NCI-H2171 (cell line): ENCODE data around the gene SIRPA.

Experiments used
- DNase-seq: peaks from one replicate; lab custom pipeline; 2025; lab: John Stamatoyannopoulos, UW

The SIRPA gene

DNA sequence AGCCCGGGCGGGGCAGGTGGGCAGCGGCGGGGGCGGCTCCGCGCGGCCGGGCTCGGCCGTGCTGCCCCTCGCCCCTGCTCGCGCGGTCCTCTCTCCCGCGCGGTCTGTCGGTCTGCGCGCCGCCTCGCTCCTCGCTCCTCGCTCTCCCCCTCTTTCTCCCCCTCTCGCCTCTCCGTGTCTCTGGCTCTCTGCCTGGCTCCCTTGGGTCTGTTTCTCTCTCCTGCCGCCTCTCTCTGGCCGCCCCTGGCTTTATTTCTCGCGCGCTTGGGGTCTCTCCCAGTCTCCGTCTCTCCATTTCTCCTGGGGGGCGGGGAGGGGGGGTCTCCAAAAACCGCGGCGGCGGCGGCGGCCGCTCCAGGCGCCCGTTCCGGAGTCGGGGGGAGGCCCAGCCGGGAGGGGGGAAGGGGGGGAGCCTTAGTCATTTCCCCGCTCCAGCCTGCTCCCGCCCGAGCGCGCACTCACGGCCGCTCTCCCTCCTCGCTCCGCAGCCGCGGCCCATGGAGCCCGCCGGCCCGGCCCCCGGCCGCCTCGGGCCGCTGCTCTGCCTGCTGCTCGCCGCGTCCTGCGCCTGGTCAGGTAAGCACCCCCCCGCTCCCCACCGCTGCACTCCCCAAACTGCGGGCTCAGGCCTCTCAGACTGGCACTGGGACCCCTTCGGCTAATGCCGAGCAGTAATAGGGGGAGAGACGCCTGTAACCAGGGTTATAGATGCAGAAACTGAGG lies at the start of gene SIRPA:
SIRPA (plus strand) TSS at position 457 of the 723 bp plus-strand sequence; CDS start at position 498, 41 bp downstream.
- DNase-seq = peak; percentile 61

- no peak for DNase-seq
These were observed 49.5 kb upstream of the SIRPA start for GRCh38 chr20:1845701-1846100.

- no peak for DNase-seq
These were observed 48.9 kb upstream of the SIRPA start for GRCh38 chr20:1846341-1846740.

DNA sequence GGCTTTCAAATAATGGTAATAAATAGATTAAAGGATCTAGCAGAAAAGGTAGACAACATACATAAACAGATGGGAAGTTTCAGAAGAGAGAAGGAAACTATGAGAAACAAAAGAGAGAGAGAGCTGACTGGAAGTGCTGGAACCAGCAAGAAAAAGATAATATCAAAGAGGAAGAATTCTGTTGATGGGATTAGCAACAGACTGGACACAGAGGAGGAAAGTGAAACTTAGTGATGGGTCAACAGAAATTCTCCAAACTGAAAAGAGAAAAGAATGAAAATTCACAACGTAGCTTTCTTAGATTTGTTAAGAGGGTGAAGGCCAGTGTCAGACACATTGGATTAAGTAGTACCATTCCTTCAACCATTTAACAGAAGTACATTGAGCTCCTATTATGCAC lies 48.3 kb upstream of the SIRPA start:
- DNase-seq = no peak

DNA sequence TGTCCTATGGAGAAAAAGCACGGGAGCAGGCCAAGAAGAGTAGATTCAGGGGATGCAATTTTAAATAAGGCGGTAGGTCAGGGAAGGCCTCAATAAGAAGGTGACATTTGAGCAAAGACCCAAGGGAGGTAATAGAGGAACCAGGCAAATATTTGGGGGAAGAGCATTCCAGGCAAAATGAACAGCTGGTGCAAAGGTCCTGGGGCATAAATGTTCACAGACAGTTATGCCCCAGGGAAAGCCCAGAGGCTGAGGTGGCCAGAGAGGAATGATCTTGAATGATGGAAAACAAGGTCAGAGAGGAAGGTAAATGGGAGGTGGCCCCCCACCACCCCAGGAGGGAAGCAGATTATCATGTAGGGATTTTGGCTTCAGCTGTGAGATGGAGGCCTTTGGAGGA lies 47.4 kb upstream of the SIRPA start:
- no peak for DNase-seq

DNA sequence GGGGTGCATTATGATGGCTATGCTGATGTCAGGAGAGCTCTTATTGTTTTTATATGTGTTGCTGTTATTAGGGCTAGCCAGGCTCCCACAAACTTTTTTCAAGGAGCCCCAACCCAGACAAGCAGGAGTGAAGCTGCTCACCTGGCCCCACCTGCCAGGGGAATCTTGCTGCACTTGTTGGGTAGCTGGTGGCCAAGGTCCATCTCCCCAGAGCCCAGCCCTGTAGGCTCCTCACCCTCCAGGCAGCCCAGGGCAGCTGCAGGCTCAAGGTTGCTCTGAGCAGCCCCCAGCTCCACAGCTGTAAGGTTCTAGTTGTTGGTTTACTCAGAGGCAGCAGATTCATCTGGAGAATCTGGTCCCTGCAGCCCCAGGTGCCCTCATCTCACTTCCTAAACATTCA lies 46.8 kb upstream of the SIRPA start:
- no peak for DNase-seq

GRCh38 chr20:1851396-1851795 lies 43.8 kb upstream of the SIRPA start:
- DNase-seq = no peak

DNA sequence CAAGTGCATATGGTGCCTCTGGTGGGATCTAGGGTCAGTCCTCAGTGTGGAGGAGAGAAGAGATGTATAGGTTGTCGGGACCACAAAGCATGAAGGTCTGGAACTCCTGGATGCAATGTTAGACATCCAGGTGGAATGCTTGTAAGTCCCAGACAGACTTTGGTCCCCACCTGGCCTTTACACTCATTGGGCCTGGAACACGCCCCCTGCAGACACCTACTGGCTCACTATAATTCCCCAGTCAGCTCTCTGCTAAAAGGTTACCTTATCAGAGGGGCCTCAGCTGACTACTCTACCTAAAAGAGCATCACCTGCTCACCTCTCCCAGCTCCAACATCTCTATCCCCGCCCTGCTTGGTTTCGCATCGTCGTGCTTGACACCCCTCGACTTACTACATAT lies 41.7 kb upstream of the SIRPA start:
- DNase-seq = no peak

GRCh38 chr20:1854246-1854645 lies 41.0 kb upstream of the SIRPA start:
- DNase-seq = no peak

DNA sequence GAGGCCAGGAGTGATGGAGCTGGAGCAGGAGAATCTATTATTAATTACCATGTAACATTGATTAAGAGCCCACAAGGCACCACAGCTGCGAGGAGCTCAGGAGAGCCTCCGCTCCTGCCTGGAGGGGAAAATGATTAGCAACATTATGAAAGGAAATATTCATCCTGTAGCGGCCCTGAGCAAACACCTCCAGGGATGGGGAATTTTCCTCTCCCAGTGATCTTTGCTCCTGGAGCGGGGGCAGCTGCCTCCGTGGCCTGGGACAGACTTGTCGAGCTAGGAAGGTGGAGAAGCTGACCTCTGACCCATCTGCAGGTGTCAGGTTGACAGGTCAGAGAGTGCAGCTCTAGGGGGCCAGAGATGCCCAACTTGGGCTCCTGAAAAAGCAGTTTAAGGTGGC lies 40.1 kb upstream of the SIRPA start:
- DNase-seq = no peak

DNA sequence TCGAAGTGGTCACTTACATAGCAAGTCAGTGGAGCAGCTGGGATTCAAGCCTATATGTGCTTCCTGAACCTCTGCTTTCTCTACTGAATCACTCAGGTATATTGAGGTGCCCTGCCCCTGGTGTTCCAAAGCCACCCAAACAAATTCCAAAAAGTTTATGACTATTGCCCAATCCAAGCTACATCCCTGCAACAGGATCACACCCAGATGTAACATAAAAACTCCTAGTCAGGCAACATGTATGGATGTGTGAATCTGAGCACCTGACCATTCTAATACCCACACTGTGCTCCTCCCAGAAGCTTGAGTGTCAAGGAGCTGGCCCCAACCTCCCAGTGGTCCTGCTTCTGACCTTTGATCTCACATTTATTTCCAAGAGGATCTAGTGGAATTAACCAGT lies 39.5 kb upstream of the SIRPA start:
- DNase-seq = no peak

GRCh38 chr20:1856424-1856823 lies 38.8 kb upstream of the SIRPA start:
- peak; percentile 76 for DNase-seq

DNA sequence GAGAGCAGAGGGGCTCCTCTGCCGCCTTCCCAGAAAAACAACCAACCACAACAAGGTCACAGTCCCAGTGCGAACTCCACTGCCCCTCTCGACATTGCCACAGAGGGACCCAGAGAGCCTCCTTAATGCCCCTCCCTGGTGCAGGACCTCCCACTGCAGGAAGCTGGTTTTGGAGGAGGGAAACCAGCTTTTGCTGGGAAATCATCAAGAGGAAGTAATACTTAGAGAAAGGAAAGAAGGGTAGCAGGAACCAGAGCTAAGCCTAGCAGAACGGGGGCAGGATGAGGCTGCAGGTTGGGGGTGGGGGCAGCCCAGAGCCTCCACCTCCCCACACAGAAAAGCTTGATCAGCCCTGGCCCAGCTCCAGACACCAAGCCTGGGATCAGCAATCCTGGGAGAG lies 37.7 kb upstream of the SIRPA start:
- no peak for DNase-seq

DNA sequence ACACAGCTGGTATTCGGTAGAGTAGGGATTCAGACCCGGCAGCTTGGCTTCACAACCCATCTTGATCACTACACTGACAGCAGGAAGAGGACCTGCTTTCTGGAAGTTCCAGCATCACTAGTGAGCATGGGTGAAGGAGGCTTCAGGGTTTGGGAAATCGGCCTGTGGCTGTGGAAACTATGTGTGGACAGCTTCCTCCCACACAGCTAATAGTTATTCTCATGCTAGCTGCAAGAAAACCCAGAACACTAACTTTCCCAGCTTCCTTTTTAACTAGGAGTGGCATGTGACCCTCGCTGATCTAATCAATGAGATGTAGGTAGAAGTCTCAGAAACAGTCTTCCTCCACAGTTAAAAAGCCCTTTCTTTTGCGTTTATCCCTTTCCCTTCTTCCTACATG lies 36.3 kb upstream of the SIRPA start:
- DNase-seq = no peak

DNA sequence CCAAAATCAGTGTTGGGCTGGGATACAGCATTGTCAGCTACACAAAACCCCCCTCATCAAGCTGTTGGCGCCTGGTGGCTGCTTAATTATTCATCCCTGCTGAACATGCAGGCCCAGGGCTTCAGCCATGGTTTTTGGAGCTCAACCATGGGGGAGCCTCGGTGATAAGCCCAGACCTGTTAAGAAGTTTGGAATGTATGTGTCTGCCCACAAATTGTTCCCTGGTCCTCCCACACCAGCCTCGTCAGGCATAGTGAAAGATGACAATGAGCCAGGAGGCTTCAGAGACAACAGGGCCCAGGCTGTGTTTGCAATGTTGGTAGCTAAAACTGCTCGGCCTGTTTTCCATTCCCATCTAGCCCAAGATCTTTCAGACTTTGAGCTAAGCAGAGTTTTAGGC lies 34.8 kb upstream of the SIRPA start:
- DNase-seq = no peak

- no peak for DNase-seq
These were observed 33.7 kb upstream of the SIRPA start for GRCh38 chr20:1861347-1861976.

DNA sequence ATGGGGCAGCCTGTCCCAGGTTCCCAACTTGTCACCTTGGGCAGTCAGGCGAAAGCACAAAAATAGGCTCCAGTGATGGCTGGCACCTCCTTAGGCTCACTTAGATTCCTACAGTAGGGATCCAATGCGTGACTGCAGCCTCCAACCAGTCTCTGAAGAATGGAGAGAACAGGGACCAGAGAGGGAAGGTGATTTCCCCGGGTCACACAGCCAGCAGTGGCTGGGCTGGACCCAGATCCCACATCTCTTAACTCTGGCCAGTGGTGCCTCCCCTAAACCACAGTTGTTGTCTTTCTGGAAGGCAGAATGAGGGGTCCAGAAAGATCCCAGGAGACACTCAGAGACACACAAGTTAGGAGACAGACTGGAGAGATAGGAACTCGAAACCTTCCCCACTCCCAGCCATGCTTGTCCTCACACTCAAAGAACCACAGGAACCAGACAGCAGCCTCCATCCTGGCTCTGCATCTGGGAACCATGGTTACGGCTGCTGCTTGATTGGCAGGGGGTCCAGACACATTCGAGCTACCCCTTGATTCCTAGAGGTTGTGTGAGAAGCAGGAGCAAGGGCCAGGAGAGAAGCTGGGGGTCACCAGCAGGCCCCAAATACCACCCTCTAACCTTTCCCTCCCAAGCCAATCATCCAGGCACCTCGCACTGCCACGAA lies 33.1 kb upstream of the SIRPA start:
- DNase-seq = no peak

DNA sequence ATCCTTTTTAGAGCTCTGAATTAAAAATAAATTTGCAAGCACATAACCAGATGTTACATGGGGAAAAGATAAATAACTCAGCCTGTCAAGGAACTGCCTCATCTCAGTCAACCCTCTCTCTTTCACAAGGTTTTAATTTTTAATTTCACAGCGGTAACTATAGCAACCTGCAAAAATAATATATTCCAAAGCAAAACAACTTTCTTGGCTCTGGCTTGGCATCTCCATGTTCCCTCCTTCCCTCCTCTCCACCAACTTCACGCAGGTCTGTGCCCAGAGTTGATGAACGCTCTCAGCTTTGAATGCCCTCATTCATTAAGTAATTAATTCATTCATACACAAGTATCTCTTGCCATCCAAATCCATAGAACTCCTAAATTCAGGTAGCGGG lies 32.5 kb upstream of the SIRPA start:
- no peak for DNase-seq

- DNase-seq = no peak
These were observed 31.9 kb upstream of the SIRPA start for GRCh38 chr20:1863296-1863695.

DNA sequence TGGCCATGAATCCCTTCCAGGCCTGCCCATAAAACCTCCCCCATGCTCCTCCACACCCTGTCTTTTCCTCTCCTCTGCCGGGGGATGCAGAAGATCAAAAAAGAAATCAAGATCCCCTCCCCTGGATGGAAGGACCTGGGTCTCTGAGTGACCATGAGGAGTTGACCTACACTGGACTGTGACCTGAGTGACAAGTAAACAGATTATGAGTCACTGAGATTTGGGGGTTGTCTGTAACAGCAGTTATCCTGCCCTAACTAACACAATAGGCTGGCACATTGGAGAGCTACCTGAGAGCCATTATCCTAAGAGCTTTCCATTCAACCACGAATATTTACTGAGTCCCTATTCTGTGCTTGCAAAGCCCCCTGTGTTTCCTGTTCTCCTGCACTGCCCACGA lies 28.4 kb upstream of the SIRPA start:
- DNase-seq = no peak

DNA sequence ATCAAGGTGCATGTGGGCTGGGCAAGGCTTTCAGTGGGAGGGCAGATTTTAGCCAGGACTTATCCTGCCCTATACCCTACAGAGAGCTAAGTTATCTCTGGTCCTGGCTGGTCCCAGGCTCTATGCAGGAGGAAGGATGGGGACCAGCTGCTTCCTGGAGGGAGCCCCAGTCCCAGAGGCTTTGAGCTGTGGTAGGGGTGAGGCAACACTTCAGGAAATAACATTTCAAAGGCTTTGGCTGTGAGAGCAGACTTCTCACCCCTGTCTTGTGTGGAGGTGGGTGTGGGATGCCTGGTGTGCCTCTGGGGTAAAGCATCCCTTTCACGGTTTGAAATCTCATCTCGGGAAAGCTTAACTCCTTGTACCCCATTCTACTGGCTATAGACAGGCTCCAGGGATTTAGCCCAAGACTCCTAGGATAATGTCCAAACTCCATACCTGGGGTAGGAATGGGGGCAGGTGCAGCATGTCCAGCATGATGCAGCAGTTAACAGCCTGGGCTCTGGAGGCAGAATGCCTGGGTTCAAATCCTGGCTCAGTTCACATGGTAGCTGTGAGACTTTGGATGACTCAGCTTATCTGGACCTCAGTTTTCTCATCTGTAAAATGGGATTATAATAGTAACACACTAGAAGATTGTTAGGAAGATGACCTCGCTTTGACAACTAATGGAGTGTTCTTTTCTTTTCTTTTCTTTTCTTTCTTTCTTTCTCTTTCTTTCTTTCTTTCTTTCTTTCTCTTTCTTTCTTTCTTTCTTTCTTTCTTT lies 27.5 kb upstream of the SIRPA start:
- no peak for DNase-seq

GRCh38 chr20:1868856-1869255 lies 26.4 kb upstream of the SIRPA start:
- no peak for DNase-seq

GRCh38 chr20:1870323-1870722 lies 24.9 kb upstream of the SIRPA start:
- no peak for DNase-seq
